Measurements from ENCODE around the gene SMIM27.

DNA sequence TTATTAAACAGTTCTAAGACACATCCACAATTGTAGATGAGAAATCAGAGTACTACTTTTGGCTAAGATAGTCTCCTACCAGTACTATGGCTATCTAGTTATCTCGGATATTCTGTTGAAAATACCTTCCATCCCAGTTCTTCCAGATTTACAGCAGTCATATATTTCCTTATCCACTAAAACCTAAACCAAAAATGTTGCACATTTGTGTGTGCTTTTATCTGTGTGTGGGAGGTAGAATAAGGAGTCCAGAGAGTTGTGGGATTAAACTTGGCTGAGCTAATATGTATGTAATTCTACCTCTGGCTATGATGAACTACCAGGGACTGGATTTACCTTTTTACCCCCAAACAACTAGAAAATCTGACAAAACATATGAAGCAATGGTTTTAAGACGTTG, 38.3 kb downstream of the SMIM27 start:
- TF ChIP-seq ZNF7 (CRISPR knock-in tag; IDR thresholded peaks at IDR 0.05): no peak
- TF ChIP-seq, protein P1, sequence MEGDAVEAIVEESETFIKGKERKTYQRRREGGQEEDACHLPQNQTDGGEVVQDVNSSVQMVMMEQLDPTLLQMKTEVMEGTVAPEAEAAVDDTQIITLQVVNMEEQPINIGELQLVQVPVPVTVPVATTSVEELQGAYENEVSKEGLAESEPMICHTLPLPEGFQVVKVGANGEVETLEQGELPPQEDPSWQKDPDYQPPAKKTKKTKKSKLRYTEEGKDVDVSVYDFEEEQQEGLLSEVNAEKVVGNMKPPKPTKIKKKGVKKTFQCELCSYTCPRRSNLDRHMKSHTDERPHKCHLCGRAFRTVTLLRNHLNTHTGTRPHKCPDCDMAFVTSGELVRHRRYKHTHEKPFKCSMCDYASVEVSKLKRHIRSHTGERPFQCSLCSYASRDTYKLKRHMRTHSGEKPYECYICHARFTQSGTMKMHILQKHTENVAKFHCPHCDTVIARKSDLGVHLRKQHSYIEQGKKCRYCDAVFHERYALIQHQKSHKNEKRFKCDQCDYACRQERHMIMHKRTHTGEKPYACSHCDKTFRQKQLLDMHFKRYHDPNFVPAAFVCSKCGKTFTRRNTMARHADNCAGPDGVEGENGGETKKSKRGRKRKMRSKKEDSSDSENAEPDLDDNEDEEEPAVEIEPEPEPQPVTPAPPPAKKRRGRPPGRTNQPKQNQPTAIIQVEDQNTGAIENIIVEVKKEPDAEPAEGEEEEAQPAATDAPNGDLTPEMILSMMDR (CRISPR knock-in tag; IDR thresholded peaks at IDR 0.05): no peak
- TF ChIP-seq ETV5 (CRISPR knock-in tag; IDR thresholded peaks at IDR 0.05; ENCODE audit: borderline replicate concordance): no peak
- no peak for TF ChIP-seq TAF1 (CRISPR knock-in tag; IDR thresholded peaks at IDR 0.05)
- TF ChIP-seq CC2D1A (CRISPR knock-in tag; IDR thresholded peaks at IDR 0.05): no peak
- TF ChIP-seq, protein P2, sequence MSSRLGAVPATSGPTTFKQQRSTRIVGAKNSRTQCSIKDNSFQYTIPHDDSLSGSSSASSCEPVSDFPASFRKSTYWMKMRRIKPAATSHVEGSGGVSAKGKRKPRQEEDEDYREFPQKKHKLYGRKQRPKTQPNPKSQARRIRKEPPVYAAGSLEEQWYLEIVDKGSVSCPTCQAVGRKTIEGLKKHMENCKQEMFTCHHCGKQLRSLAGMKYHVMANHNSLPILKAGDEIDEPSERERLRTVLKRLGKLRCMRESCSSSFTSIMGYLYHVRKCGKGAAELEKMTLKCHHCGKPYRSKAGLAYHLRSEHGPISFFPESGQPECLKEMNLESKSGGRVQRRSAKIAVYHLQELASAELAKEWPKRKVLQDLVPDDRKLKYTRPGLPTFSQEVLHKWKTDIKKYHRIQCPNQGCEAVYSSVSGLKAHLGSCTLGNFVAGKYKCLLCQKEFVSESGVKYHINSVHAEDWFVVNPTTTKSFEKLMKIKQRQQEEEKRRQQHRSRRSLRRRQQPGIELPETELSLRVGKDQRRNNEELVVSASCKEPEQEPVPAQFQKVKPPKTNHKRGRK (CRISPR knock-in tag; IDR thresholded peaks at IDR 0.05): no peak
- no peak for TF ChIP-seq DPF2 (CRISPR knock-in tag; IDR thresholded peaks at IDR 0.05; ENCODE audit: borderline replicate concordance, low read depth)
- TF ChIP-seq SETDB1 (CRISPR knock-in tag; IDR thresholded peaks at IDR 0.05; ENCODE audit: borderline replicate concordance): no peak
- no peak for TF ChIP-seq RBM22 (optimal IDR thresholded peaks at IDR 0.05; ENCODE audit: low read length)
- TF ChIP-seq MED1 (CRISPR knock-in tag; IDR thresholded peaks at IDR 0.05): no peak
- no peak for TF ChIP-seq ZIK1 (CRISPR knock-in tag; IDR thresholded peaks at IDR 0.05; ENCODE audit: borderline replicate concordance, low read depth)

Measured in HepG2 (cell line).